GM12872 (cell line): ENCODE results near the gene COP1.

Experiments
- TF ChIP-seq, protein P1 (sequence below): IDR thresholded peaks from 3 replicates; pipeline ENCODE4 v1.5.1; 2011; ENCODE audit warnings: low read depth, mild to moderate bottlenecking, low read length, moderate library complexity; ENCODE audit not compliant: insufficient read depth

Gene COP1

DNA sequence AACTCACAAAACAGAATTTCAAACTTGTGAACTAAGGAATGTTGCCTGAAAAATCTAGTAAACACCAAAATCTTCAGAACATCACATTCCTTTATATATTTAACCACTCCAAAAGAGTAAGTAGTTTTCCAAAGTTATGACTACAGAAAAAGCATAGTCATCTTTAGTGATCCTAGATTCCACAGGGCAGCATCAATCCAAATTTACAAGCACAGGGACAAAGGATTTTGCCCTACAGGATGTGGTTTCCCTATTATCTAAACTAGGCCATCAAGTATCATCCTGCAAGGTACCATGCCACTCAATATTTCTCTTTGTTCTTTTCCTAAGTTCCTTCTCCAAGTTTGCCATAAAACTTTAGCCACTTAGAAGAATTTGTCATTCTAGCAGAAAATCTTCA is 33.0 kb downstream of the COP1 start:
- TF ChIP-seq, protein P1, sequence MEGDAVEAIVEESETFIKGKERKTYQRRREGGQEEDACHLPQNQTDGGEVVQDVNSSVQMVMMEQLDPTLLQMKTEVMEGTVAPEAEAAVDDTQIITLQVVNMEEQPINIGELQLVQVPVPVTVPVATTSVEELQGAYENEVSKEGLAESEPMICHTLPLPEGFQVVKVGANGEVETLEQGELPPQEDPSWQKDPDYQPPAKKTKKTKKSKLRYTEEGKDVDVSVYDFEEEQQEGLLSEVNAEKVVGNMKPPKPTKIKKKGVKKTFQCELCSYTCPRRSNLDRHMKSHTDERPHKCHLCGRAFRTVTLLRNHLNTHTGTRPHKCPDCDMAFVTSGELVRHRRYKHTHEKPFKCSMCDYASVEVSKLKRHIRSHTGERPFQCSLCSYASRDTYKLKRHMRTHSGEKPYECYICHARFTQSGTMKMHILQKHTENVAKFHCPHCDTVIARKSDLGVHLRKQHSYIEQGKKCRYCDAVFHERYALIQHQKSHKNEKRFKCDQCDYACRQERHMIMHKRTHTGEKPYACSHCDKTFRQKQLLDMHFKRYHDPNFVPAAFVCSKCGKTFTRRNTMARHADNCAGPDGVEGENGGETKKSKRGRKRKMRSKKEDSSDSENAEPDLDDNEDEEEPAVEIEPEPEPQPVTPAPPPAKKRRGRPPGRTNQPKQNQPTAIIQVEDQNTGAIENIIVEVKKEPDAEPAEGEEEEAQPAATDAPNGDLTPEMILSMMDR = no peak

DNA sequence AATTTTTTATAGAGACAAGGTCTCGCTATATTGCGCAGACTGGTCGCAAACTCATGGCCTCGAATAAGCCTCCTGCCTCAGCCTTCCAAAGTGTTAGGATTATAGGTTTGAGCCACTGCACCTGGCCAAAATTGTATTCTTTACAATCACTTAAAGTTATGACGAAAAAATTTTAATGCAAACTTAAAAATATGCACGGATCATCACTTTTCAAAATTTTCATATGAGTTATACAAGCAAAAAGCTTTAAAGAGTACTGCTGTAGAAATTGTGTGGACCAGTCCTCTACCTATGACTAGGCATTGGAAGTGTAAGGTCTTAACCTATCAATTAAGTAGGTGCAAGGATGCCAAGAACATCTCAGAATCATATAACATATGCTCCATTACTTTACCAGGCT is 34.9 kb downstream of the COP1 start:
- TF ChIP-seq, protein P1 = no peak

DNA sequence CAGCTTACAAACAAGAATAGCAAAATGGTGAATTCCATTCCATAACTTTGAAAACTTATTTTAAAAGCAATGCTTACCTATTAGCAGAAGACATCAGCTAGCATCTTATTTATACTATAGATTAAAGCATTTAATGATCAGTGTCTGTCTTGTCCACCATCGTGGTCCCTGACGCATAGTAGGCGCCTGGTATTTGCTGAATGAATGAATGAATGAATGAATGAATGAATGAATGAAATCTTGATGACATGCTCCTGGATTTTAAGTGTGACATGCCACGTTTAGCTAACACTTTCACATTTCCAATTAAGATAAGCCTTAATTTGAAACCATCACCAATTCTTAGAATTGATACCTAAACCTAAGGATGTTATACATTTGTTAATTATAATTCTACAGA is 39.9 kb downstream of the COP1 start:
- TF ChIP-seq, protein P1 = no peak

DNA sequence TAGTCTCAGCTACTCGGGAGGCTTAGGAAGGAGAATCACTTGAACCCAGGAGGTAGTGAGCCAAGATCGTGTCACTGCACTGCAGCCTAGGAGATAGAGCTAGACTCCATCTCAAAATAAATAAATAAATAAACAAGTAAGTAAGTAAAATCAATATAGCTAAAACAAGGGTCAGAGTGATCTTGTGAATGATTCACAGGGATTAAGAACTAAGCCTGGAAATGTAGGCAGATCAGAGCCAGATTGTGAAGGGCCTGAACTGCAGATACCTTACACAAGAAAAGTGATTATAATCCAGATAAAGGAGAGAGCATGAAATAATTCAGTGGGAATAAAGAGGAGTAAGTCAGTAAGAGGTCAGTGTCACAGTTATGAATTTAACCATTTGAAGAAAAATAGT is 41.5 kb downstream of the COP1 start:
- TF ChIP-seq, protein P1 = no peak

DNA sequence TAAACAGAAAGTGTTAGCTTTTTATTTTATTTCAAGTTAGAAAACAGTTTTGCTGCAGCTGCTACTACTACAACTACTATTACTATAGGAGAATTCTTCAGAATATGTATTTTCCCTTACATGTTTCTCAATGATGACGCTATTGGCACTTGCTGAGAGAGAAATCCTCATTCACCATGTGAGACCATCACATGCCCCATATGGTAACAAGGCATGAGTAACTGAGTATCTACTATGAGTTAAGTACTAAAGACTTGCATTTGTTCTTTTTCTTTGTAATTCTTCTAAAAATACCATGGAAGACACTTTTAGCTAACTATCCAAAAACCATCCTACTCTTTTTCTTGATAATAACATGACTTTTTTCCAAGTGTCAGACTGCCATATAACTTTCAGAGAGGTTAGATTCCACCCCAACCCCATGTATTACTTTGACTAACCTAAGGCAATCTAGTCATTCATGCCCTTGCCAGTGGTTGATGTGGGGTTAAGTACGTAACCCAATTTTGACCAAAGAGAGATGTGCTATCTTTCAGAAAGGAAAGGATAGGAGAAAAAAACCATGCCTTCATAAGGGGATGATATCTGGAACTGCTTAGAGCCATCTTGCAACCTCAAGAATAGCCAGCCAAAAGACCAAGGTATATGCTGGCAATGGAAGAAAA is 42.9 kb downstream of the COP1 start:
- TF ChIP-seq, protein P1 = no peak

DNA sequence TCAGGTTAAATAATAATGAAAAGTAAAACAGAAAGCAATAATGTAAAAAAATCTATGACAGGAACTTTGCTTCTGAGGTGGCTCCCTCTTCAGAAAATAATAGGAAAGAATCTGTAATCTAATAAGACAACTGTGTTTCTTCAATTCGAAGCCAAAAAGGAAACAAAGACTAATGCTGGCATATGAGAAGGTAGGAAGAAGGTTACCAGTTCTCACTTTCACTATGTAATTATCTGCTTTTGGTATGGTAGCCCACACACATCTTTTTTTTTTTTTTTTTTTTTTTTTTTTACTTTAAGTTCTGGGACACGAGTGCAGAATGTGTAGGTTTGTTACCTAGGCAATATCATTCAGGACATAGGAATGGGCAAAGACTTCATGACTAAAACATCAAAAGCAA is 47.1 kb downstream of the COP1 start:
- TF ChIP-seq, protein P1 = no peak

DNA sequence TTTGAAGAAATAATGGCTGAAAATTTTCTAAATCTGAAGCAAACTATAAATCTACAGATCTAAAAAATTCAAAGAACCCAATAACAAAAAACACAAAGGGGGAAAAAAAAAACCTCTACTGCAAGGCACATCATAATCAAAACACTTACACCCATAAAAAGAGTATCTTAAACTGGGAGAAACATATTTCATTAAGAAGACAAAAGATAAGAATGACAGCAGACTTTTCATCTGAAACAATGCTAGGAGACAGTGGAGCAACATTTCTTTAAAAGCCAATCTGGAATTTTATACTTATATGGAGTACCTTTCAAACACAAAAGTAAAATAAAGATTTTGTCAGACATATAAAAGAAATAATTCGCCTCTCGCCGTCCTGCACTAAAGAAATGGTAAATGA is 49.1 kb downstream of the COP1 start:
- TF ChIP-seq, protein P1 = no peak
